SK-N-SH treated with all-trans-retinoic acid at 6 μM for 48 hours (cell line): ENCODE measurements around the gene U2SURP.

Experiments used
- ATAC-seq: fragments of 200-7000 bp; cut with Tn5 transposase; 3 replicates; pipeline ENCODE4 v1.9.1; 2020; ENCODE audit warnings: mild to moderate bottlenecking, moderate library complexity
- ARNTL ChIP-seq: fragments of 450-650 bp; formaldehyde crosslinking; IDR thresholded peaks from 2 replicates; pipeline ENCODE4 v1.5.0; 2020; ENCODE audit warnings: low read depth, mild to moderate bottlenecking, moderate library complexity, borderline replicate concordance
- BACH2 ChIP-seq: fragments of 250-450 bp; sonication (Bioruptor Pico); IDR thresholded peaks from 2 replicates; pipeline ENCODE4 v1.9.0; 2021; ENCODE audit warnings: mild to moderate bottlenecking, borderline replicate concordance
- CSDC2 ChIP-seq: fragments of 250-450 bp; sonication (Bioruptor Pico); IDR thresholded peaks from 2 replicates; pipeline ENCODE4 v1.5.0; 2020; ENCODE audit warnings: mild to moderate bottlenecking, moderate library complexity
- GLIS3 ChIP-seq: fragments of 250-450 bp; sonication (Bioruptor Pico); IDR thresholded peaks from 2 replicates; pipeline ENCODE4 v1.5.0; 2020; ENCODE audit warnings: mild to moderate bottlenecking, moderate library complexity
- ISL1 ChIP-seq: fragments of 250-450 bp; sonication (Bioruptor Pico); IDR thresholded peaks from 2 replicates; pipeline ENCODE4 v2.1.2; 2022; ENCODE audit warnings: mild to moderate bottlenecking, moderate library complexity
- OSR1 ChIP-seq: fragments of 250-450 bp; sonication (Bioruptor Pico); IDR thresholded peaks from 2 replicates; pipeline ENCODE4 v1.8.0; 2022; ENCODE audit warnings: moderate library complexity, mild to moderate bottlenecking, inconsistent platforms
- RARB ChIP-seq: fragments of 250-450 bp; sonication (Bioruptor Pico); IDR thresholded peaks from 2 replicates; pipeline ENCODE4 v1.8.0; 2021; ENCODE audit warnings: mild to moderate bottlenecking, moderate library complexity
- SNAI2 ChIP-seq: fragments of 250-450 bp; sonication (Bioruptor Pico); IDR thresholded peaks from 2 replicates; pipeline ENCODE4 v1.5.0; 2020; ENCODE audit warnings: mild to moderate bottlenecking, moderate library complexity
- TCF4 ChIP-seq: fragments of 250-450 bp; sonication (Bioruptor Pico); IDR thresholded peaks from 2 replicates; pipeline ENCODE4 v1.8.0; 2021; ENCODE audit warnings: mild to moderate bottlenecking, moderate library complexity, borderline replicate concordance
- TOX ChIP-seq: fragments of 250-450 bp; sonication (Bioruptor Pico); IDR thresholded peaks from 2 replicates; pipeline ENCODE4 v1.8.0; 2021; ENCODE audit warnings: mild to moderate bottlenecking, moderate library complexity, borderline replicate concordance
- ZFP3 ChIP-seq: fragments of 250-450 bp; sonication (Bioruptor Pico); IDR thresholded peaks from 2 replicates; pipeline ENCODE4 v1.5.0; 2020; ENCODE audit warnings: mild to moderate bottlenecking, moderate library complexity
- ZFP30 ChIP-seq: fragments of 450-650 bp; formaldehyde crosslinking; IDR thresholded peaks from 2 replicates; pipeline ENCODE4 v1.5.0; 2022; ENCODE audit warnings: mild to moderate bottlenecking, moderate library complexity
- ZNF565 ChIP-seq: fragments of 450-650 bp; formaldehyde crosslinking; conservative IDR thresholded peaks from 2 replicates; pipeline ENCODE4 v1.5.0; 2020; ENCODE audit warnings: low read depth, mild to moderate bottlenecking, moderate library complexity
- ZNF70 ChIP-seq: fragments of 450-650 bp; formaldehyde crosslinking; IDR thresholded peaks from 2 replicates; pipeline ENCODE4 v1.5.0; 2020; ENCODE audit warnings: mild to moderate bottlenecking, moderate library complexity
- ZNF8 ChIP-seq: fragments of 450-650 bp; formaldehyde crosslinking; IDR thresholded peaks from 2 replicates; pipeline ENCODE4 v1.5.0; 2020; ENCODE audit warnings: mild to moderate bottlenecking, moderate library complexity
- TF ChIP-seq, protein P1 (sequence below): fragments of 250-450 bp; sonication (Bioruptor Pico); IDR thresholded peaks from 2 replicates; pipeline ENCODE4 v1.8.0; 2021; ENCODE audit warnings: low read depth, mild to moderate bottlenecking, moderate library complexity, borderline replicate concordance
- TF ChIP-seq, protein P2 (sequence below): fragments of 250-450 bp; sonication (Bioruptor Pico); IDR thresholded peaks from 2 replicates; pipeline ENCODE4 v1.8.0; 2020; ENCODE audit warnings: mild to moderate bottlenecking, moderate library complexity, borderline replicate concordance
- TF ChIP-seq, protein P3 (sequence below): fragments of 250-450 bp; sonication (Bioruptor Pico); IDR thresholded peaks from 2 replicates; pipeline ENCODE4 v1.5.1; 2021; ENCODE audit warnings: mild to moderate bottlenecking, moderate library complexity
- TF ChIP-seq, protein P4 (sequence below): fragments of 250-450 bp; sonication (Bioruptor Pico); IDR thresholded peaks from 2 replicates; pipeline ENCODE4 v1.5.1; 2020; ENCODE audit warnings: low read depth, mild to moderate bottlenecking, moderate library complexity
- TF ChIP-seq, protein P5 (sequence below): fragments of 250-450 bp; sonication (Bioruptor Pico); IDR thresholded peaks from 2 replicates; pipeline ENCODE4 v1.5.0; 2020; ENCODE audit warnings: mild to moderate bottlenecking, moderate library complexity

Gene U2SURP

DNA sequence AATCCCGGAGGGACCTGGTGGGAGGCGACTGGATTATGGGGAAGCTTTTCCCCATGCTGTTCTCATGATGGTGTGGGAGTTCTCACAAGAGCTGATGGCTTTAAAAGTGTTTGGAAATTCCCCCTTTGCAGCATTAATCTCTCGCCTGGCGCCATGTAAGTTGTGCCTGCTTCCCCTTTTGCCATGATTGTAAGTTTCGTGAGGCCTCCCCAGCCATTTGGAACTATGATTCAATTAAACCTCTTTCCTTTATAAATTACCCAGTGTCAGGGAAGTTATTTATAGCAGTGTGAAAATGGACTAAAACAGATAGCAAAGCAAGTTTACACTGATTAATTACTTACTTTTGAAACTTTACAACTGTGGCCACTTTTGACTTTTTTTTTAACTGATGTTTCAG is 10.6 kb upstream of the U2SURP start:
- ATAC-seq = no peak
- no peak for TF ChIP-seq BACH2
- TF ChIP-seq TCF4 (CRISPR knock-in tag) = no peak
- TF ChIP-seq ISL1 (CRISPR knock-in tag) = no peak
- no peak for TF ChIP-seq TOX (CRISPR knock-in tag)
- TF ChIP-seq, protein P1, sequence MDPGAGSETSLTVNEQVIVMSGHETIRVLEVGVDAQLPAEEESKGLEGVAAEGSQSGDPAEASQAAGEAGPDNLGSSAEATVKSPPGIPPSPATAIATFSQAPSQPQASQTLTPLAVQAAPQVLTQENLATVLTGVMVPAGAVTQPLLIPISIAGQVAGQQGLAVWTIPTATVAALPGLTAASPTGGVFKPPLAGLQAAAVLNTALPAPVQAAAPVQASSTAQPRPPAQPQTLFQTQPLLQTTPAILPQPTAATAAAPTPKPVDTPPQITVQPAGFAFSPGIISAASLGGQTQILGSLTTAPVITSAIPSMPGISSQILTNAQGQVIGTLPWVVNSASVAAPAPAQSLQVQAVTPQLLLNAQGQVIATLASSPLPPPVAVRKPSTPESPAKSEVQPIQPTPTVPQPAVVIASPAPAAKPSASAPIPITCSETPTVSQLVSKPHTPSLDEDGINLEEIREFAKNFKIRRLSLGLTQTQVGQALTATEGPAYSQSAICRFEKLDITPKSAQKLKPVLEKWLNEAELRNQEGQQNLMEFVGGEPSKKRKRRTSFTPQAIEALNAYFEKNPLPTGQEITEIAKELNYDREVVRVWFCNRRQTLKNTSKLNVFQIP (CRISPR knock-in tag) = no peak
- no peak for TF ChIP-seq ZNF70
- TF ChIP-seq, protein P2, sequence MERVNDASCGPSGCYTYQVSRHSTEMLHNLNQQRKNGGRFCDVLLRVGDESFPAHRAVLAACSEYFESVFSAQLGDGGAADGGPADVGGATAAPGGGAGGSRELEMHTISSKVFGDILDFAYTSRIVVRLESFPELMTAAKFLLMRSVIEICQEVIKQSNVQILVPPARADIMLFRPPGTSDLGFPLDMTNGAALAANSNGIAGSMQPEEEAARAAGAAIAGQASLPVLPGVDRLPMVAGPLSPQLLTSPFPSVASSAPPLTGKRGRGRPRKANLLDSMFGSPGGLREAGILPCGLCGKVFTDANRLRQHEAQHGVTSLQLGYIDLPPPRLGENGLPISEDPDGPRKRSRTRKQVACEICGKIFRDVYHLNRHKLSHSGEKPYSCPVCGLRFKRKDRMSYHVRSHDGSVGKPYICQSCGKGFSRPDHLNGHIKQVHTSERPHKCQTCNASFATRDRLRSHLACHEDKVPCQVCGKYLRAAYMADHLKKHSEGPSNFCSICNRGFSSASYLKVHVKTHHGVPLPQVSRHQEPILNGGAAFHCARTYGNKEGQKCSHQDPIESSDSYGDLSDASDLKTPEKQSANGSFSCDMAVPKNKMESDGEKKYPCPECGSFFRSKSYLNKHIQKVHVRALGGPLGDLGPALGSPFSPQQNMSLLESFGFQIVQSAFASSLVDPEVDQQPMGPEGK = no peak
- TF ChIP-seq, protein P3, sequence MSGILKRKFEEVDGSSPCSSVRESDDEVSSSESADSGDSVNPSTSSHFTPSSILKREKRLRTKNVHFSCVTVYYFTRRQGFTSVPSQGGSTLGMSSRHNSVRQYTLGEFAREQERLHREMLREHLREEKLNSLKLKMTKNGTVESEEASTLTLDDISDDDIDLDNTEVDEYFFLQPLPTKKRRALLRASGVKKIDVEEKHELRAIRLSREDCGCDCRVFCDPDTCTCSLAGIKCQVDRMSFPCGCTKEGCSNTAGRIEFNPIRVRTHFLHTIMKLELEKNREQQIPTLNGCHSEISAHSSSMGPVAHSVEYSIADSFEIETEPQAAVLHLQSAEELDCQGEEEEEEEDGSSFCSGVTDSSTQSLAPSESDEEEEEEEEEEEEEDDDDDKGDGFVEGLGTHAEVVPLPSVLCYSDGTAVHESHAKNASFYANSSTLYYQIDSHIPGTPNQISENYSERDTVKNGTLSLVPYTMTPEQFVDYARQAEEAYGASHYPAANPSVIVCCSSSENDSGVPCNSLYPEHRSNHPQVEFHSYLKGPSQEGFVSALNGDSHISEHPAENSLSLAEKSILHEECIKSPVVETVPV (CRISPR knock-in tag) = no peak
- TF ChIP-seq ZFP30 (CRISPR knock-in tag) = no peak
- no peak for TF ChIP-seq OSR1
- TF ChIP-seq, protein P4, sequence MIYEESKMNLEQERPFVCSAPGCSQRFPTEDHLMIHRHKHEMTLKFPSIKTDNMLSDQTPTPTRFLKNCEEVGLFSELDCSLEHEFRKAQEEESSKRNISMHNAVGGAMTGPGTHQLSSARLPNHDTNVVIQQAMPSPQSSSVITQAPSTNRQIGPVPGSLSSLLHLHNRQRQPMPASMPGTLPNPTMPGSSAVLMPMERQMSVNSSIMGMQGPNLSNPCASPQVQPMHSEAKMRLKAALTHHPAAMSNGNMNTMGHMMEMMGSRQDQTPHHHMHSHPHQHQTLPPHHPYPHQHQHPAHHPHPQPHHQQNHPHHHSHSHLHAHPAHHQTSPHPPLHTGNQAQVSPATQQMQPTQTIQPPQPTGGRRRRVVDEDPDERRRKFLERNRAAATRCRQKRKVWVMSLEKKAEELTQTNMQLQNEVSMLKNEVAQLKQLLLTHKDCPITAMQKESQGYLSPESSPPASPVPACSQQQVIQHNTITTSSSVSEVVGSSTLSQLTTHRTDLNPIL = no peak
- TF ChIP-seq GLIS3 = no peak
- TF ChIP-seq CSDC2 (CRISPR knock-in tag) = no peak
- TF ChIP-seq ZFP3 (CRISPR knock-in tag) = no peak

DNA sequence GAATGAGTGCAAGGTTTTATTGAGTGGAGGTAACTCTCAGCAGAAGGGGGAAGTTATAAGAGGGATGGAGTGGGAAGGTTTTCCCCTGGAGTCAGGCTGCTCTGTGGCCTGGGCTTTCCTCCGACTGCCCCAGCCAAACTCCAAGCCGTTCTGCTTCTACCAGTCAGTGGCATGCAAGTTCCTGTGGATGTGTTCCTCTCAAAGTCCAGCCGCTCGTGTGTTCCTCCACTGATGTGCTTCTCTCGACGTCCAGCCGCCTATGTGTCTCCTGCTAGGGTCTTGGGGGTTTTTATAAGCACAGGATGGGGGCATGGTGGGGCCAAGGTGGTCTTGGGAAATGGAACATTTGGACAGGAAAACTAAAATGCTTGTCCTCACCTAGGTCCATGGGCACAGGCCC is 9.0 kb upstream of the U2SURP start:
- no peak for TF ChIP-seq ARNTL (CRISPR knock-in tag)
- TF ChIP-seq, protein P1 (CRISPR knock-in tag) = no peak
- TF ChIP-seq GLIS3 = no peak
- no peak for TF ChIP-seq ZFP3 (CRISPR knock-in tag)
- TF ChIP-seq ZNF70 = no peak
- TF ChIP-seq SNAI2 = no peak
- no peak for TF ChIP-seq ZFP30 (CRISPR knock-in tag)
- no peak for TF ChIP-seq RARB (CRISPR knock-in tag)
- TF ChIP-seq, protein P2 = no peak
- no peak for TF ChIP-seq ZNF565
- no peak for TF ChIP-seq TOX (CRISPR knock-in tag)
- TF ChIP-seq OSR1 = no peak
- no peak for TF ChIP-seq ZNF8 (CRISPR knock-in tag)
- TF ChIP-seq CSDC2 (CRISPR knock-in tag) = no peak
- TF ChIP-seq, protein P5, sequence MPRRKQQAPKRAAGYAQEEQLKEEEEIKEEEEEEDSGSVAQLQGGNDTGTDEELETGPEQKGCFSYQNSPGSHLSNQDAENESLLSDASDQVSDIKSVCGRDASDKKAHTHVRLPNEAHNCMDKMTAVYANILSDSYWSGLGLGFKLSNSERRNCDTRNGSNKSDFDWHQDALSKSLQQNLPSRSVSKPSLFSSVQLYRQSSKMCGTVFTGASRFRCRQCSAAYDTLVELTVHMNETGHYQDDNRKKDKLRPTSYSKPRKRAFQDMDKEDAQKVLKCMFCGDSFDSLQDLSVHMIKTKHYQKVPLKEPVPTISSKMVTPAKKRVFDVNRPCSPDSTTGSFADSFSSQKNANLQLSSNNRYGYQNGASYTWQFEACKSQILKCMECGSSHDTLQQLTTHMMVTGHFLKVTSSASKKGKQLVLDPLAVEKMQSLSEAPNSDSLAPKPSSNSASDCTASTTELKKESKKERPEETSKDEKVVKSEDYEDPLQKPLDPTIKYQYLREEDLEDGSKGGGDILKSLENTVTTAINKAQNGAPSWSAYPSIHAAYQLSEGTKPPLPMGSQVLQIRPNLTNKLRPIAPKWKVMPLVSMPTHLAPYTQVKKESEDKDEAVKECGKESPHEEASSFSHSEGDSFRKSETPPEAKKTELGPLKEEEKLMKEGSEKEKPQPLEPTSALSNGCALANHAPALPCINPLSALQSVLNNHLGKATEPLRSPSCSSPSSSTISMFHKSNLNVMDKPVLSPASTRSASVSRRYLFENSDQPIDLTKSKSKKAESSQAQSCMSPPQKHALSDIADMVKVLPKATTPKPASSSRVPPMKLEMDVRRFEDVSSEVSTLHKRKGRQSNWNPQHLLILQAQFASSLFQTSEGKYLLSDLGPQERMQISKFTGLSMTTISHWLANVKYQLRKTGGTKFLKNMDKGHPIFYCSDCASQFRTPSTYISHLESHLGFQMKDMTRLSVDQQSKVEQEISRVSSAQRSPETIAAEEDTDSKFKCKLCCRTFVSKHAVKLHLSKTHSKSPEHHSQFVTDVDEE (CRISPR knock-in tag) = no peak
- TF ChIP-seq, protein P3 (CRISPR knock-in tag) = no peak
- no peak for TF ChIP-seq ISL1 (CRISPR knock-in tag)

More for the DNA sequence above, 9.0 kb upstream of the U2SURP start:
- no peak for ATAC-seq
